Stimulated activated CD8-positive, alpha-beta memory T cell treated with anti-CD3 and anti-CD28 coated beads, Interleukin-7, amount 100 ng/mL, for 4 hours (primary cell): ENCODE measurements around the gene DMBX1.

Experiments used
- DNase-seq, 2 donors: peaks; one replicate each; pipeline ENCODE4 v3.0.0-alpha.2; 2020; ENCODE audit warnings: low read depth in 2 of 2

The DMBX1 gene

DNA sequence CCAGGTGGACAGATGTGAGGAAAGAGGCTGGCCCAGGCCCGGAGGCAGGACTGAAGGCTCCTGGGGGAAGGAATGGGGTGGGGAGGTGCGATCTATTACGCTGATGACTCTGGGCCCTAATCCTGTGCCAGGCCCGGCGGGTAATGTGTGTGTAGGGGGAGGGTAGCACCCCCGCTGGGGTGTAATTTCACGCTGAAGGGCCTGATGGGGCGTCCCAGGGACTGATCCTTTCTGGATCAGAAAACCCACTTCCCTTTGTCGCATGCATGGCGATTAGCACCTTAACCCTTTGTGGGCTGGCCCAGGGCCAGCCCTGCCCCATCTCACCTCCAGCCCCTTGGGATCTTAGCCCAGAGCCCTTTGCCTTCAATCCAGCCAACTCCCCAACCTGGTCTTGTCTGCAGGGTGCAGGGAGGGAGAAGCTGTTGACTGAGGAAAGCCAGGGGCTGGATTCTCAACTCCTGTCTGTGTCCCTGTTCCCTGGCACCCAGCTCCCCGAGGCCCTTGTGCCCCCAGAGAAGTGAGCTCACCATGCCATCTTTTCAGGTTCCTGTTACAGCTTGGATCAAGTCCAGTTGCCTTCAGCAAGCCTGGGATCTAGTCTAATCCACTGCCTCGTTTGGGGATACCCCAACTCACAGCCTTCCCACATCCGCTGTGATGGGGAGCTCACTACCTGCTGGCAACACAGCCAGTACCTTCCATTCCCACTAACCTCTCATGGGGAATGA lies 35.8 kb downstream of the DMBX1 start:
- DNase-seq, result no peak

- no peak for DNase-seq
Observed at GRCh38 chr1:46526013-46526690, 36.5 kb downstream of the DMBX1 start.

DNA sequence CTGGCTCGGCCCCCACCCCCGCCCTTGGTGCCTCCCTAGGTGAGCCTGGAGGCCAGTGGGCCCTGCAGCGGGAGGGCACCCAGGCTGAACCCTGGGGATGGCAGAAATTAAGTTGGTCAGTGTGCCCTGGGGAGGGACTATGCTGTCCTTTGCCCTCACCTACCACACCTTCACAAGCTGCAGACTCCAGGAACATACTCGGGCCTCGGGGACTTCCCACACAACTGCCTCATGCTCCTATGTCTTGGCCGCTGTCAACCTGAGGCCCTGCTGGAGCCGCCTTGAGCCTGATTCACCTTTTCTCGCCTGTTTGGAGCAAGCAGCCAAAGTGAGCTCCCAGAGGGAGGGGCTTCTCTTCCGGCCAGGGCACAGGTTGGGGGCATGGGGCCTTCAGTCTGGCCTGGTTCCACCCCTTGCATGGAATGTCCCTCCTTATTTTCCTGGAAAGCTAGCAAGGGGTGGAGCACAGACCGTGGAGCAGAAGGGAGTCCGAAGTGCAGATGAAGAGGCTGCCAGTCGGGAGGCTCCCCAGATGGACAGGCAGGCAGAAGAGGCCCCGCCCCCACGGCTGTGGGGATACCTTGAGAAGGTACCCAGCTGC lies 37.2 kb downstream of the DMBX1 start:
- DNase-seq, result no peak

- peak; percentile 47 to 57 for DNase-seq
Observed at GRCh38 chr1:46527474-46528296, 38.0 kb downstream of the DMBX1 start.

DNA sequence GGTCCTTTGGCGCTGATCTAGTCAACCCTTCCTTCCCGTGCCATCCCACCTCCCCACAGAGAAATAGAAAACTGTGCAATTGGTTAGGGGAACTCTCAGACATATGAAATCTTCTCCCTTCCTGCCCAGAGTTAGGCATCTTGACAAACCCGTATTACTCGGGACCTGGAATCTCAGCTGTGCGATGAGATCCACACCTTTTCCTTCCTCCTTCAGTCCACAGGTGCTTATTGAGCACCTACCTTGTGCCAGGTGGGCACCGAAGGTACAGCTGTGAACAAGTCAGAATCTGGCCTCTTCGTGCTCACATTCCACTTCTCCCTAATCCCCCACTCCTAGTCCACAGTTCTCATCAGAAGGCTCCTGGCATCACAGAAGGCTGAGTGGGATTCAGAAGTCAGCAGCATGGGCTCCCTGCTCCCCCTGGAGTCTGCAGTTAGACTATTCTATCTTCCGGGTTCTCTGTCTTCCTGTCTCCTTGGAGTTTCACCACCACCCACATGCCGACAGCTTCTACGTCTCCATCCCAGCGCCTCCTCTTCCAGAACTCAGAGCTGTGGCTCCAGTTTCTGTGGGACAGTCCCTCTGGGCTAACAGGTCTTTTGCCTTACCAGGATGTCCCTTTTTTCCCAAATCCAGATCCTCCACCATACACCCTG lies 38.8 kb downstream of the DMBX1 start:
- DNase-seq, result no peak

DNA sequence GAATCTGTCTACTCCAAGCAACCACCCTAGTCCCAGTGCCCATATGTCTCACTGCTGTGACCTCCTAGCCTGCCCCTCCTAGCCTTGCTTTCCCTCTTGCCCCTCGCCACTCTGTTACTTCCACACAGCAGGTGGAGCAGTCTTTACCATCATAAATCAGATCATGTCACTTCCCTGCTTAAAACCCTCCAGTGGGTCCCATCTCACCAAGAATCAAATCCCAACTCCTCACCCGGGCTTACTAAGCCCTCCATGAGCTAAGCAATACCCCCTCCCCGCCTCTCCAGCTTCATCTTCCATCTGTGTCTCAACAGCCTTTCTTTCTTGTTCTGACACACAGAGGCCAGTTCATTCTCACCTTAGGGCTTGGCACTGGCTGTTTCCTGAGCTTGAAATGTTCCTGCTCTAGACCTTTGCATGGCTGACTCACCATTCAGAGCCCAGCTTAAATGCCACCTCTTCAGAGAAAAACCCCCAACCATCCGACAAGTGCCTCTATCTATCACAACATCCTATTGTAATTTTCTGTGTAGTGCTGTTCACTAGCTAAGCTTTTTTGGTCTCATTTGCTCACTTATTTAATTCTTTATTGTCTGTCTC lies 39.5 kb downstream of the DMBX1 start:
- DNase-seq, result no peak

- no peak for DNase-seq
Observed at GRCh38 chr1:46530311-46530710, 40.7 kb downstream of the DMBX1 start.

- DNase-seq, result no peak
Observed at GRCh38 chr1:46530791-46531409, 41.3 kb downstream of the DMBX1 start.

DNA sequence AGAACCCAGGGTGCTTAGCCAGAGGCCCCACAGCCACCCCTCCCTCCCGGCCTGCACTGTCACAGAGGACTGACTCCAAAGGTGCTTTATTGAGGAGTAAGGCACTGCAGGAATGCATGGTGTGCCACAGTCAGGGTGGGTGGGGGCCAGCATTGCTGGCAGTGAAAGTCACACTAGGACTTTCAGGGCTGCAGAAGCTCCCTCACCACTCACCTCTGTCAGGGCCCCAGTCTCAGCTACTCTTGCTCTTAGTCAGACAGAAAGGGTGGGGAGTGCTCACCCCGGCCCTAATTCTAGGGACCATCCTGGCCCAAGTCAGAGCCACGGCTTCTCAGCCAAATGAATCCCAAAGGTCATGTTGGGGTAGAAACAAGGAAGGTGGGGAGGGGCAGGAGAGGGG lies 42.5 kb downstream of the DMBX1 start:
- DNase-seq, result no peak

DNA sequence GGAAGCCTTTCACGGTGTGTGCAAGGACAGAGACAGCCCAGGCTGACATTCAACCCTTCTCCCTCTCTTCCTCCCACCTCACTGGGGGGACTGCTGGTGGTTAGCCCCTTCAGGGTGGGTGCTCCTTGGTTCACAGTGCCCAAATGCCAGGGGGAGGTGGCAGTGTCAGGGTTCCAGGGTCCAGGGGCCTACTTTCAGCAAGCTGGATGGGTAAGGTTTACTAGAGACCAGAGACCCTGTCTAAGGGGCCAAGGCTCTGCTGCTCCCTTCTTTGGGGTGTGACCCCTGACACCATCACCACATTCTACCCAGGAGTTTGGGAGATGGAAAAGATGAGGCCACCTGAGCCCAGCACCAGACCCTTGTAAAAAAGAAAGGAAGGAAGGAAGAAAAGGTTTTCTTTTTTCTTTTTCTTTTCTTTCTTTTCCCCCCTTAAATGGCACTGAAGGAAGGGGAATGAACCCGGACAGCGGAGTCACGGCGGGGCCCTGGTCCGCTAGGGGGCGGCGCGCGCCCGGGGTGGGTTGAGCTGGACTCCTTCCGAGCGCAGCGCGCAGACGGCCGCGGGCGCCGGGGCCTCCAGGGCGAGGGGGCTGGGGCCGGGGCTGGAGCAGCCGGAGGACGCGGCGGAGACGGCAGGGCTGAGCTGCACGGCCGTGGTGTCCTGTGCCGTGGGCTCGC lies 43.0 kb downstream of the DMBX1 start:
- DNase-seq, result peak; percentile 24 to 70

DNA sequence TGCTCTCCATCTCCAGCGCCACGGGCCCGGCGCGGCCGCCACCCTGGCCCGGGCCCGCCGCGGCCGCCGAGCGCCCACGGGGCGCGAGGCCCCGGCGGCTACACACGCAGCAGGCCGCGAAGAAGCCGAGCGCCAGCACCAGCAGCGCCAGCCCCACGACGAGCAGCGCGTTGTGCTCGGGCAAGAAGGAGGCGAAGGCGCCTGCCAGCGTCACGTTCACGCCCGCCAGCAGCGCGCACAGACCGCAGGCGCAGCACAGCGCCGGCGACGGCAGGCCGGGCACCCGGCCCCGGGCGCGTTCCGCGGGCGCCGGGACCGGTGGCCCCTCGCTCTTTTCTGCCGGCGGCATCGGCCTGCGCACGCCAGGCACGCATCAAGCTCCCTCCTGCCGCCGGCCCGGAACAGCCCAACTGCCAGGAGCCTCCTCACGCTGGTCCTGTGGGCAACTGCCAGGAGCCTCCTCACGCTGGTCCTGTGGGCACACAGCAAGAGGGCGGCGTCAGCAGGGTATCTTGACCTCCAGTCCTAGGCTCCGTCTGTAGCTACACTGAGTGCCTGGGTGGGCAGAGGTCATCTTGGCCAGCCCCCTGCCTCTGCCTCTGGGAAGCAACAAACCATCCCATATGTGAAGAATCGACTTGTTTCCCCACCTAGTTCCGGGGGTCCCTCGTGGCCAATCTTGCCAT lies 43.7 kb downstream of the DMBX1 start:
- DNase-seq, result peak in 1 of 2 donors; percentile 58

GRCh38 chr1:46535063-46535462 lies 45.4 kb downstream of the DMBX1 start:
- DNase-seq, result no peak

DNA sequence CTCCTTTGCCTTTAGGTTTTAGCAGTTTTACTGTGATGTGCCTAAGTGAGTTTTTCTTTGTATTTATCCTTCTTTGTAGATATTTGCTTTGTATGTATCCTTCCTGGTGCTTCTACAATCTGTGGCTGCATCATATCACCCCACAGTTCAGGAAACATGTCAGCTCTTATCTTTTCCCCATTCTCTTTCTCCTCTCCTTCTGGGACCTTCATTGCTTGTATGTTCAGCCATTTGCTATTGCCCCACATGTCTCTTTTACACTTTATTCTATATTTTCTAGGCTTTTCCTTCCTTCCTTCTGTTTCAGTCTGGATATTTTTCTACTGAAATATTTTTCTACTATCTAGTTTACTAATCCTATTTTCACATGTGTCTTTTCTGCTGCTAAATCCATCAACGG lies 46.9 kb downstream of the DMBX1 start:
- DNase-seq, result no peak

DNA sequence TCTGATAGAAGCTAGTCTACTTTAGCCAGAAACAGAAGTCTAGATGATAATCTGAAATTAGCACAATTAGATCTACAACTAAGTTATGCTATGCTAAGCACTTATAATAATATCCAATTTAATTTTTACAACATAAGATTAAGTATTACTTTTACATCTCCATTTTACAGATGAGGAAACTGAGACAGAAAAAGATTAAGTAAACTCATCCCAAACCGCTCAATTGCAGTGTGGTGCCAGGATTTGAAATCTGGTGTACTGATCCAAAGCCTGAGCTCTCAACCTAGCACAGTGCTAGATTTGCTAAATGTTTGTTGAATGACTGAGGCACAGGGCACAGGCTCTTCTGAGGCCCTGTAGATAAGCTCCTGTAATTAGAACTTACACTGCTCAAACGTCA lies 48.0 kb downstream of the DMBX1 start:
- DNase-seq, result no peak

GRCh38 chr1:46538147-46538546 lies 48.5 kb downstream of the DMBX1 start:
- no peak for DNase-seq
